HG02623 (cell line): Measurements from ENCODE around the gene JARID2.

Experiments used
- ATAC-seq: cut with Tn5 transposase; IDR thresholded peaks from one replicate; pipeline ENCODE4 v1.9.1; 2021; ENCODE audit warnings: moderate library complexity; ENCODE audit not compliant: unreplicated experiment

Gene JARID2

GRCh38 chr6:15391500-15391899 lies 145.6 kb downstream of the JARID2 start:
- ATAC-seq = no peak

GRCh38 chr6:15392182-15392581 lies 146.3 kb downstream of the JARID2 start:
- ATAC-seq = no peak

DNA sequence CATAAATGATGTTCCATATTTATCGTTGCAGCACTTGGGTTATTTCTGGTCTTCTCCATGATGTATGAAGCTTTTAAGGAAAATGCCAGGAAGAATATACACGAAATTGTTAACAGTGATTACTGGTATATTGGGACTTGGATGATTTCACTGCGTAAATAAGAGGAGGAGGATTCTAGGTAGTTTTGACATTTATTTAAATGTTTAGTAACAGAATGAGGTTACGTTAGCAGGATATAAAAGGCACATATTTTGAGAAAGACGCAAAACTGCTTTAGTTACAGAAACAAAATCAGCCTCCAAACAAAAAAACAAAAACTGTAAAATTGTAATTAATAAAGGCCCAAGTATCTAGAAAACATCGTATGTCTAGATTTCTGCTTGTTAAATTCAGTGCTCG lies 147.7 kb downstream of the JARID2 start:
- no peak for ATAC-seq

GRCh38 chr6:15395087-15395486 lies 149.2 kb downstream of the JARID2 start:
- no peak for ATAC-seq

DNA sequence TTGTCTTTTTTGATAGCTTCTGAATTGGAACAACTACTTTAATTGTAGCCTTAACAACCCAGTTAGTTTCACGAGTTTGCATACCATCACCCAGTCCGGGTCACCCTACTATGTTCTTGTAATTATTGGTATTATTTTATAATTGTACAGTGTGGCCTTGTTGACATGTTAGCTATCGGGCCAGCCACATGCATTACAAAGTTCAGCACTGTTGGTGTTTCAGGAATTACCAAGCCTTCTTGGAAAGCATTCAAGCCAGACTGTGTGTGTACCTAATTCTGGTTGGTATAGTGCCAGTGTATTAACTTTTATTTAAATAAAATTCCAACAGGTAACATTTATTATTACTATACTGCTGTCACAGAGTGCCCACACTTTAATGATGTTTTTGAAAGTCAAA lies 150.9 kb downstream of the JARID2 start:
- ATAC-seq = no peak

DNA sequence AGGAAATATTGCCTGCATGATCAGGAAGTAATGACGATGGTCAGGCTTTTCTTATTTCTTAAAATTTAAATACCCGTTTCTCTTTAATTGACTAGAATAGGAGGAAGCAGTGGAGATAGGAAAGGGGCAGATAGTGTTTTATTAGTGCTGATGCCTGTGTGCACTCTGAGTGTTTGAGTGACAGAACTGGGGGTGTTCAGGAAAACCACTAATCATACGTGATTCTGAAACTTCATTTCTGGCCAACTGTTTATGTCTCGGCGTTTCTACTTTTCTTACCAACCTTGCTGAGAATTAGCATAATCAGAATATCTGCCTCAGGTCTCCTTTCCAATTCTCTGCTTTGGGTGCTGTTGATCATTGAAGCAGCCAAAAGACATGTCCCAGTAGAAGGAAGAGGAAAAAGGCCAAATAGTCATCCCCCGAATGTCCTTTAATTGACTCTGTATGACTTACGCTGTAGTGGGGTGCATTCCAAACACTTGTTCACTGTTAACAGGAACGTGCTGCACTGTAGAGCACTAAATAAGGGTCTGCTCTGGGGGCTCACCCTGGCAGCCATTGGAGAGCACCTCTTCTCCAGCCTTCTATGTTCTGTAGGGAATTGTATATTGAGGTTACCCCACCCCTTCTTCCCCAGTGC lies 152.9 kb downstream of the JARID2 start:
- peak; percentile 70 for ATAC-seq

DNA sequence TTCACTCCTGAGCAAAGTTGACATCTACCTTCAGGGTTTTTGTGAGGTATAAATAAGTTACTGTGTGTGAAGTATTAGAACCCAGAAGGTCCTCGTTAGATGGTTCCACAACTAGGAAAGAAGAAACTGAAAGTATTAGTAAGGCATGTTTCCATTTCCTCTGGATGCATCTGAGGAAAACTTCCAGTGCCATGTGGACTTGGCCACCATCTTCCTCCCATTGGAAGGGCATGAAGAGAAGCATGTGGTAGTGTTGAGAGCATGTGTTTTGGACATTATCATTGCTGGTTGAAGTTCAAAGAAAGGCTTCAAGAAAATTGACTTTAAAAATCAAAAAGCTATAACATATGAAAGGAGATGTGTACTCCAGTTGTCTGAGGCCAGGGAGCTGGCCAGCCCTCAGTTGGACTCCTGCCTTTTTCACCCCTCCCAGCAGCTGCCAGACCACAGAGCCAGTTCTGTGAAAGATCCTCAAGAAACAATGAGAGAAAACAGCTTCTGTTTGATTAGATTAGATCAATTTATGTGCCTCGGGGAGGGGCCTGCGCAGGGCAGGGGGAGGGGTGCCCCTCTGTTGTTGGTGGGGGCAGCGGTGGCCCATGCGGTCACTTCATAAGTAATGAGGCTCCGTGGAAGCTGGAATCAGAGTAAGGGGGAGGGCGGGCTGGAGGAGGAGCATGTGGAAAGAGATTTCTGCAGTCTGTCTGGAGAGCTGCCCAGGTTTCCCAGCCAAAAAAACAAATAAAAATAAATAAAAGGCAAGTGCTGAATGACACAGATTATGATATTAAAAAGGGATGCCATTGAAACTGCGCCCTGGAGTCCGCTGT lies 154.0 kb downstream of the JARID2 start:
- ATAC-seq = no peak

- ATAC-seq = no peak
Measured at GRCh38 chr6:15400572-15401004, 154.7 kb downstream of the JARID2 start.

DNA sequence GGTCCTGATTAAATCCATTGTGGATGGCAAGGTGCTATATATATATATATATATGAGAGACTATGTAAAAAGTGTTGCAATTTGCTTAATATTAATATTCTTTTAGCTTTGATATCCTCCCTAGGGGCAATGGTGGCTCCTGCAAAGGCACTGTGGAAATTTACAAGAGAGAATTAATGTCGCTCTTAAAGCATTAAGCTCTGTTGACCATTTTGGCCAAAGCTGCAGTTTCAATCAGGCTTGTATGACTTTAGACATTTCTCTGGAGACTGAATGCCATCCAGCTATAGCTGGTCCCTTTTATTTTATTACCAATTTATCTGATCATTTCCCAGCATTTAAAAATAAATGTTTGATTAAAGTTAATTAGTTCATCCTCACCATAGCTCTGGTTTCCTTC lies 155.3 kb downstream of the JARID2 start:
- no peak for ATAC-seq

DNA sequence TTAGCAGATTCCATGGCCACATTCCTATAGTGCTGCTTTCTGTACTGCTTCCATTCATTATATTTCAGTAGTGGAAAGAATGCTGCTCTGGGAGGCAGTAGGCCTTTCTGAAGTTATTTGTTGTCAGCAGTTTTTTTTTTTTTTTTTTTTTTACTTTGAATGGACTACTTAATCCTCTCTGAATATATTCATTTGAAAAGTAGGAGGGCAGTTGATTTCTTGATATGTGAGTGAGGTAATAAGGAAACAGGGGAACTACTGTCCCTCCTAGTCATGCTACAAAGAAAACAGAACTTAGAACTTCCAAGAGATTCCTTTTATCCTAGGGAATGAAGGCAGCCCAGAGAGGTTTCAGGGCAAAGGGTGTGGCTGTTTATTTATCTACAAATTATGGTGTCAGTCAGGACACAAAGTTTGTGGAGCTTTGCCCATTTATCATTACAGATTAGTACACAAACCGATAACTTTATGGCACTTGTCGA lies 155.9 kb downstream of the JARID2 start:
- ATAC-seq = no peak

GRCh38 chr6:15402406-15403045 lies 156.7 kb downstream of the JARID2 start:
- no peak for ATAC-seq

GRCh38 chr6:15403094-15403755 lies 157.4 kb downstream of the JARID2 start:
- ATAC-seq = no peak

- ATAC-seq = no peak
Measured at GRCh38 chr6:15404685-15404980, 158.8 kb downstream of the JARID2 start.

DNA sequence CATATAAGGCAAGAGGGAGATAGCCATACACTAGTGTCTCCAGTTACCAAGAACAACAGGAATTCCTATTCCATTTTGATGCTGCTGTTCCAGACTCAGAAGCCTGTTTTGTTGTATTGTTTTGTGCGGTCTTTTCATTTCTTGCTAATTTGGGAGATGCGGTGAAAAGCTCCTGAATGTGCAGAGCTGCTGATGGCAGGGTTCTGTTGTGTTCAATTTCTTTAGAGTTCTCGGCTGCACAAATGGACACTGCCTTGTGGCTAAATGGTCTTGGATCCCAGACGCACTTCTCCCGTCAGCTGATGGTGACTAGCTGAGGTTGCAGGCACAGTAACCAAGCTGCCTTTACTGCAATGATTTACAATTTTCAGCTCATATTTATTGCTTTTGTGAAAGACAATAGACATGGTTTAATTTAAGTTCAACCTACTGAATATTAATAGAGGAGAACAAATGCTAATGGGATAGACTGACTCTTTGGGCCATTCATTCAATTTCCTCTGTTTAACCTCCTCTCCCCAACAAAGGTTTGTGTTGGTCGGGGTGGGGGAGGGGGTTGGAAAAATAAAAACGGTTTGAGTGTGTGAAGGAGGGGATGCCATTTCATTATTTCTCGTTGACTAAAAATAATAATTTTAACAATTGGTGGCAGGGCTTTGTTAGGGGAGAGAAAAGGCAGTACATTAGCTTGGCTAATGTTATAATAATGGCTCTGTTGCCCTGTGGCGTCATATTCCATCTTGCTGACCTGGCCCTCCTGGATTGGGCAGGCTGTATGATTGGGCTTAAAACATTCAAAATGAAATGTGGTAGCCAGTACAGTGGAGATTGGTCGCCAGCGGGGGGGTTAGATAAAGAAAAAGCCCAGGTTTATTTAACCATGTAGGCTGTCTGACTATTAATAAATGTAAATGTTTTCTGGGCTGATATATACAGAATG lies 159.5 kb downstream of the JARID2 start:
- no peak for ATAC-seq

- ATAC-seq = no peak
Measured at GRCh38 chr6:15406452-15406851, 160.6 kb downstream of the JARID2 start.

GRCh38 chr6:15408008-15408407 lies 162.1 kb downstream of the JARID2 start:
- ATAC-seq = no peak

GRCh38 chr6:15408758-15409157 lies 162.9 kb downstream of the JARID2 start:
- no peak for ATAC-seq

- no peak for ATAC-seq
Measured at GRCh38 chr6:15409301-15410125, 163.6 kb downstream of the JARID2 start.

DNA sequence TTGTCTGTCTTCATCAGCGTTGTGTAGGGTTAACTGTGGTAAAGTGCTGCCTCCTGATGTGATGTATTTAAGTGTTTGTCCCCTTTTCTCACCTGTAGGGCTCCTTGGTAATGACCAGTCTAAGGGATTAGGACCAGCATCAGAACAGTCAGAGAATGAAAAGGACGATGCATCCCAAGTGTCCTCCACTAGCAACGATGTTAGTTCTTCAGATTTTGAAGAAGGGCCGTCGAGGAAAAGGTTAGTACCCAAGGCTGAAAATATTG lies 164.2 kb downstream of the JARID2 start:
- no peak for ATAC-seq

GRCh38 chr6:15410752-15411151 lies 164.9 kb downstream of the JARID2 start:
- ATAC-seq = no peak
